PC-9 (cell line): Measurements from ENCODE around the gene TENM4. TPM values are rescaled to one million over a fixed set of nuclear protein-coding genes. Genes with fewer than 3 reads are reported as not detected.

ENCODE experiments used
- BruUV-seq: library from RNA; stranded (reverse); fragments of 400-500 nt; replicated peaks from 2 replicates; lab custom pipeline; 2021; lab: Mats Ljungman, UMichigan
- CTCF ChIA-PET: fragments of 300-600 bp; sonication (Branson Sonifier 250); formaldehyde crosslinking; loops from one replicate; lab custom pipeline; 2022; ENCODE audit warnings: antibody characterized with exemption; lab: Charles Lee
- POLR2A ChIA-PET: fragments of 300-600 bp; sonication (Branson Sonifier 250); formaldehyde crosslinking; loops from one replicate; lab custom pipeline; 2022; ENCODE audit warnings: antibody characterized with exemption; ENCODE audit not compliant: unreplicated experiment; lab: Charles Lee
- DNase-seq, 2 experiments: peaks; one replicate each; pipeline versions ENCODE4 v3.0.0 to v3.0.0-alpha.2; 2015 to 2022; ENCODE audit warnings: mixed read lengths in 1 of 2
- H2AFZ ChIP-seq: fragments of 200-600 bp; sonication (generic); 2 replicates; pipeline ENCODE4 v1.8.1; 2017; ENCODE audit warnings: antibody characterized with exemption
- H3F3A ChIP-seq: fragments of 200-600 bp; sonication (generic); 2 replicates; pipeline ENCODE4 v1.8.1; 2017; ENCODE audit warnings: antibody characterized with exemption, mild to moderate bottlenecking, low read depth; ENCODE audit not compliant: insufficient read depth
- H3K27ac ChIP-seq: fragments of 200-600 bp; sonication (generic); 2 replicates; pipeline ENCODE4 v1.6.1; 2016; ENCODE audit warnings: mixed run types
- H3K27me3 ChIP-seq: fragments of 200-600 bp; sonication (generic); 2 replicates; pipeline ENCODE4 v1.6.1; 2016; ENCODE audit warnings: low read depth, mixed run types; ENCODE audit not compliant: insufficient read depth
- H3K36me3 ChIP-seq: fragments of 200-600 bp; sonication (generic); 2 replicates; pipeline ENCODE4 v1.6.1; 2016; ENCODE audit warnings: low read depth, mixed run types
- H3K4me1 ChIP-seq: fragments of 200-600 bp; sonication (generic); replicated peaks from 2 replicates; pipeline ENCODE4 v1.6.1; 2016; ENCODE audit warnings: mixed run types; ENCODE audit not compliant: insufficient read depth
- H3K4me2 ChIP-seq: fragments of 200-600 bp; sonication (generic); 2 replicates; pipeline ENCODE4 v1.6.1; 2017; ENCODE audit warnings: mixed run types
- H3K4me3 ChIP-seq: fragments of 200-600 bp; sonication (generic); 2 replicates; pipeline ENCODE4 v1.6.1; 2016; ENCODE audit warnings: mixed run types
- H3K79me2 ChIP-seq: fragments of 200-600 bp; sonication (generic); 2 replicates; pipeline ENCODE4 v1.6.1; 2017; ENCODE audit warnings: low read depth, mixed run types
- H3K9me2 ChIP-seq: fragments of 200-600 bp; sonication (generic); 2 replicates; pipeline ENCODE4 v1.8.1; 2017; ENCODE audit warnings: mild to moderate bottlenecking; ENCODE audit not compliant: insufficient read depth
- H3K9me3 ChIP-seq: fragments of 200-600 bp; sonication (generic); 2 replicates; pipeline ENCODE4 v1.8.1; 2016; ENCODE audit warnings: low read depth; ENCODE audit not compliant: insufficient read depth
- H4K20me1 ChIP-seq: fragments of 200-600 bp; sonication (generic); 2 replicates; pipeline ENCODE4 v1.8.1; 2017; ENCODE audit not compliant: insufficient read depth
- EZH2 ChIP-seq: fragments of 200-600 bp; sonication (generic); IDR thresholded peaks from 2 replicates; pipeline ENCODE4 v1.8.0; 2017; ENCODE audit warnings: antibody characterized with exemption, low read depth
- intact Hi-C: fragments of 100-400 bp; cut with micrococcal nuclease; formaldehyde crosslinking; loops from one replicate; pipeline ENCODE4 v1.10.0; 2022; ENCODE audit not compliant: unreplicated experiment
- total RNA-seq: library from RNA; stranded (reverse); gene quantifications from 2 replicates; pipeline ENCODE4 v1.2.3, GENCODE V29; 2021
- TF ChIP-seq, protein P1 (sequence below): fragments of 200-600 bp; sonication (generic); conservative IDR thresholded peaks from 2 replicates; pipeline ENCODE4 v1.6.1; 2017; ENCODE audit warnings: mixed run types, antibody characterized with exemption, mild to moderate bottlenecking, moderate library complexity

TENM4 gene
- total RNA-seq, 1 experiment from 2014 or later, result not detected

GRCh38 chr11:78647986-78648875, 792.6 kb downstream of the TENM4 start:
- H3K36me3 ChIP-seq, result no peaks in the 10 kb centered on the region
- no TSS peak for BruUV-seq
- intact Hi-C loops, result loop anchor here (2.0 to 5.0 kb wide), 3 partner anchors 67 to 844 kb away; no protein-coding TSS in a partner anchor
- no peak for DNase-seq
- H3K79me2 ChIP-seq, result no peaks in the 10 kb centered on the region
- no peak overlapping the region for H3K4me2 ChIP-seq
- TF ChIP-seq, protein P1, sequence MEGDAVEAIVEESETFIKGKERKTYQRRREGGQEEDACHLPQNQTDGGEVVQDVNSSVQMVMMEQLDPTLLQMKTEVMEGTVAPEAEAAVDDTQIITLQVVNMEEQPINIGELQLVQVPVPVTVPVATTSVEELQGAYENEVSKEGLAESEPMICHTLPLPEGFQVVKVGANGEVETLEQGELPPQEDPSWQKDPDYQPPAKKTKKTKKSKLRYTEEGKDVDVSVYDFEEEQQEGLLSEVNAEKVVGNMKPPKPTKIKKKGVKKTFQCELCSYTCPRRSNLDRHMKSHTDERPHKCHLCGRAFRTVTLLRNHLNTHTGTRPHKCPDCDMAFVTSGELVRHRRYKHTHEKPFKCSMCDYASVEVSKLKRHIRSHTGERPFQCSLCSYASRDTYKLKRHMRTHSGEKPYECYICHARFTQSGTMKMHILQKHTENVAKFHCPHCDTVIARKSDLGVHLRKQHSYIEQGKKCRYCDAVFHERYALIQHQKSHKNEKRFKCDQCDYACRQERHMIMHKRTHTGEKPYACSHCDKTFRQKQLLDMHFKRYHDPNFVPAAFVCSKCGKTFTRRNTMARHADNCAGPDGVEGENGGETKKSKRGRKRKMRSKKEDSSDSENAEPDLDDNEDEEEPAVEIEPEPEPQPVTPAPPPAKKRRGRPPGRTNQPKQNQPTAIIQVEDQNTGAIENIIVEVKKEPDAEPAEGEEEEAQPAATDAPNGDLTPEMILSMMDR, result no peak
- no peak for TF ChIP-seq EZH2
- H3K4me3 ChIP-seq, result no peak overlapping the region
- 0 out of 2 replicates have a peak, but pooled peaks cover 5% of the 10 kb centered on the region for H4K20me1 ChIP-seq
- H2AFZ ChIP-seq, result no peak overlapping the region
- H3K27me3 ChIP-seq, result peaks cover 83% of the 10 kb centered on the region
- ChIA-PET CTCF (interaction anchor here (0.9 kb wide), 1 partner anchor 452 kb away, joined by 3 read pairs; no protein-coding TSS in a partner anchor), POLR2A (no interaction called here)
- no peaks in the 10 kb centered on the region for H3K9me2 ChIP-seq
- H3F3A ChIP-seq, result no peaks in the 10 kb centered on the region
- no peaks in the 10 kb centered on the region for H3K4me1 ChIP-seq
- no peak overlapping the region for H3K27ac ChIP-seq
- no peaks in the 10 kb centered on the region for H3K9me3 ChIP-seq

- intact Hi-C loops, result loop anchor here (2.0 to 5.0 kb wide), 3 partner anchors 67 to 845 kb away; no protein-coding TSS in a partner anchor
- no peak overlapping the region for H3K4me3 ChIP-seq
- 0 out of 2 replicates have a peak, but pooled peaks cover 5% of the 10 kb centered on the region for H4K20me1 ChIP-seq
- ChIA-PET POLR2A (no interaction called here), CTCF (interaction anchor here (0.9 kb wide), 1 partner anchor 453 kb away, joined by 3 read pairs; no protein-coding TSS in a partner anchor)
- no peak overlapping the region for H3K4me2 ChIP-seq
- H3F3A ChIP-seq, result no peaks in the 10 kb centered on the region
- no peaks in the 10 kb centered on the region for H3K9me2 ChIP-seq
- no peaks in the 10 kb centered on the region for H3K79me2 ChIP-seq
- TF ChIP-seq, protein P1, result no peak
- no peak for TF ChIP-seq EZH2
- no peak overlapping the region for H2AFZ ChIP-seq
- no TSS peak for BruUV-seq
- H3K9me3 ChIP-seq, result no peaks in the 10 kb centered on the region
- H3K4me1 ChIP-seq, result no peaks in the 10 kb centered on the region
- DNase-seq, result no peak
- no peak overlapping the region for H3K27ac ChIP-seq
- no peaks in the 10 kb centered on the region for H3K36me3 ChIP-seq
- H3K27me3 ChIP-seq, result peaks cover 83% of the 10 kb centered on the region
Measured at GRCh38 chr11:78647266-78647915, 793.4 kb downstream of the TENM4 start.

DNA sequence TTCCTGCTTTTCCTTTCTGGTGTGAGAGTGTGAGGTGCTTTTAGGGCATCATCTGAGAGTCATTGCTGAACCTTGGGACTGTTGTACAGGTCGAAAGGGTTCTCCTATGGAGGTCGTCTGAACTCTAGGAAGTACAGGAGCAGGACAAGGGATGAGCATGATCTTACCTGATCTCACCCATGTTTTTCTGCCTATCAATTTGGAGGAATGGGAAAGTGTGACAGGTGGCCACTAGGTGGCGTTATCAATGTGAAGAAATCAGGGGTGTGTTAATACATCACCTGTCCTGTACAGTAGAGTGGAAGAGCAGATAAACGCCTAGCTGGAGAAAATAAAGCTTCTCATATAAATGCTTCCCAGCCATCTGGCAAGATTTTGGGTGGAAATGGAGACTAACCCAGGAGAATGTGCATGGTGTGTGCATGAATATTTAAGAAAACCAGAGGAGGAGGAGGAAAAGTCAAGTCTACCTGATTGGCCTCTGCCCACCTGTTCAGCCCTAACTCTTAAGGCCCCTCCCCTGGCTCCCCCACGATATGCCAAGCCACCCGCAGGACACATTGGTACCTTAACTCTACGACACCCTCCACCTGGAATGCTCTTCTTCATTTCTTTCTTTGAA, 794.2 kb downstream of the TENM4 start:
- H3K27ac ChIP-seq, result no peak overlapping the region
- H3K4me2 ChIP-seq, result no peak overlapping the region
- no peaks in the 10 kb centered on the region for H3K4me1 ChIP-seq
- ChIA-PET CTCF (interaction anchor here (0.7 to 0.8 kb wide), 2 partner anchors 69 to 429 kb away, joined by 3 to 4 read pairs; no protein-coding TSS in a partner anchor), POLR2A (no interaction called here)
- H3K36me3 ChIP-seq, result no peaks in the 10 kb centered on the region
- no peak overlapping the region for H2AFZ ChIP-seq
- intact Hi-C loops, result loop anchor here (2.0 to 5.0 kb wide), 3 partner anchors 68 to 846 kb away; no protein-coding TSS in a partner anchor
- BruUV-seq, result no TSS peak
- no peaks in the 10 kb centered on the region for H3K9me3 ChIP-seq
- no peaks in the 10 kb centered on the region for H3K79me2 ChIP-seq
- TF ChIP-seq, protein P1, result peak; percentile 98
- no peak for TF ChIP-seq EZH2
- H3F3A ChIP-seq, result no peaks in the 10 kb centered on the region
- H3K9me2 ChIP-seq, result no peaks in the 10 kb centered on the region
- 0 out of 2 replicates have a peak, but pooled peaks cover 5% of the 10 kb centered on the region for H4K20me1 ChIP-seq
- H3K4me3 ChIP-seq, result no peak overlapping the region
- H3K27me3 ChIP-seq, result peaks cover 83% of the 10 kb centered on the region
- peak; percentile 53 to 69 for DNase-seq
